H9 (cell line): ENCODE data around the gene OSM. TPM values are rescaled to one million over a fixed set of nuclear protein-coding genes. Genes with fewer than 3 reads are reported as not detected.

ENCODE experiments used
- DNase-seq: peaks from one replicate; pipeline ENCODE4 v3.0.0-alpha.2; 2017
- H2AFZ ChIP-seq: one replicate; pipeline ENCODE4 v1.6.1; 2013; ENCODE audit warnings: mild to moderate bottlenecking, low read length, control low read depth, moderate library complexity
- H2AK5ac ChIP-seq: 2 replicates; pipeline ENCODE4 v1.6.1; 2013; ENCODE audit warnings: low read length, control low read depth, mixed read lengths; ENCODE audit not compliant: insufficient read length
- H2BK120ac ChIP-seq: one replicate; pipeline ENCODE4 v1.6.1; 2013; ENCODE audit warnings: low read depth, mild to moderate bottlenecking, low read length, control low read depth, inconsistent platforms; ENCODE audit not compliant: poor library complexity, severe bottlenecking
- H2BK12ac ChIP-seq: 2 replicates; pipeline ENCODE4 v1.6.1; 2013; ENCODE audit warnings: low read length, control low read depth, mixed read lengths, low read depth; ENCODE audit not compliant: insufficient read length
- H2BK15ac ChIP-seq: 2 replicates; pipeline ENCODE4 v1.6.1; 2013; ENCODE audit warnings: low read depth, low read length, control low read depth
- H2BK20ac ChIP-seq: one replicate; pipeline ENCODE4 v1.6.1; 2013; ENCODE audit warnings: low read depth, mild to moderate bottlenecking, low read length, control low read depth, inconsistent platforms; ENCODE audit not compliant: poor library complexity, severe bottlenecking
- H2BK5ac ChIP-seq: 2 replicates; pipeline ENCODE4 v1.6.1; 2013; ENCODE audit warnings: low read length, control low read depth, mixed read lengths; ENCODE audit not compliant: insufficient read length
- H3K14ac ChIP-seq: 2 replicates; pipeline ENCODE4 v1.6.1; 2013; ENCODE audit warnings: low read length, control low read depth; ENCODE audit not compliant: insufficient read depth
- H3K18ac ChIP-seq: 2 replicates; pipeline ENCODE4 v1.6.1; 2013; ENCODE audit warnings: low read depth, mild to moderate bottlenecking, mixed read lengths, low read length, control low read depth; ENCODE audit not compliant: insufficient read length
- H3K23ac ChIP-seq: 2 replicates; pipeline ENCODE4 v1.6.1; 2013; ENCODE audit warnings: low read length, control low read depth, mixed read lengths, low read depth; ENCODE audit not compliant: insufficient read length
- H3K23me2 ChIP-seq: 2 replicates; pipeline ENCODE4 v1.6.1; 2013; ENCODE audit warnings: low read depth, mild to moderate bottlenecking, mixed read lengths, low read length, control low read depth; ENCODE audit not compliant: insufficient read length, poor library complexity, severe bottlenecking
- H3K27ac ChIP-seq: 2 replicates; pipeline ENCODE4 v1.5.1; 2013; ENCODE audit warnings: low read length, control low read depth, mixed read lengths, low read depth; ENCODE audit not compliant: insufficient read length
- H3K27me3 ChIP-seq: 2 replicates; pipeline ENCODE4 v1.6.1; 2013; ENCODE audit warnings: low read length, control low read depth, inconsistent platforms; ENCODE audit not compliant: insufficient read depth
- H3K4ac ChIP-seq: 2 replicates; pipeline ENCODE4 v1.6.1; 2013; ENCODE audit warnings: low read depth, mild to moderate bottlenecking, control low read depth, inconsistent platforms, low read length, moderate library complexity
- H3K4me1 ChIP-seq: 2 replicates; pipeline ENCODE4 v1.6.1; 2013; ENCODE audit warnings: low read length, control low read depth, inconsistent platforms; ENCODE audit not compliant: insufficient read depth
- H3K4me2 ChIP-seq: 2 replicates; pipeline ENCODE4 v1.6.1; 2013; ENCODE audit warnings: low read length, control low read depth, mixed read lengths; ENCODE audit not compliant: insufficient read length, insufficient read depth
- H3K56ac ChIP-seq: 2 replicates; pipeline ENCODE4 v1.6.1; 2013; ENCODE audit warnings: low read depth, mild to moderate bottlenecking, mixed read lengths, low read length, control low read depth; ENCODE audit not compliant: insufficient read length
- H3K79me1 ChIP-seq: 2 replicates; pipeline ENCODE4 v1.6.1; 2013; ENCODE audit warnings: low read depth, mild to moderate bottlenecking, moderate library complexity, low read length, control low read depth, inconsistent platforms; ENCODE audit not compliant: insufficient read depth, poor library complexity, severe bottlenecking
- H3K79me2 ChIP-seq: 2 replicates; pipeline ENCODE4 v1.6.1; 2013; ENCODE audit warnings: low read length, control low read depth, inconsistent platforms; ENCODE audit not compliant: insufficient read depth
- H3K9ac ChIP-seq: 2 replicates; pipeline ENCODE4 v1.6.1; 2013; ENCODE audit warnings: low read length, control low read depth, mixed read lengths; ENCODE audit not compliant: insufficient read length; ENCODE audit errors: extremely low read depth
- H3K9me3 ChIP-seq: one replicate; pipeline ENCODE4 v1.6.1; 2013; ENCODE audit warnings: low read depth, low read length, inconsistent platforms; ENCODE audit not compliant: control insufficient read depth
- H3T11ph ChIP-seq: one replicate; pipeline ENCODE4 v1.6.1; 2013; ENCODE audit warnings: mild to moderate bottlenecking, low read length, control low read depth, inconsistent platforms
- H4K20me1 ChIP-seq: one replicate; pipeline ENCODE4 v1.6.1; 2013; ENCODE audit not compliant: control insufficient read depth, insufficient read length, insufficient read depth
- H4K5ac ChIP-seq: 2 replicates; pipeline ENCODE4 v1.6.1; 2013; ENCODE audit warnings: low read depth, mild to moderate bottlenecking, mixed read lengths, low read length, control low read depth; ENCODE audit not compliant: insufficient read length
- H4K8ac ChIP-seq: replicated peaks from 2 replicates; pipeline ENCODE4 v1.6.1; 2013; ENCODE audit warnings: low read length, control low read depth, mixed read lengths, low read depth; ENCODE audit not compliant: insufficient read length
- H4K91ac ChIP-seq: 2 replicates; pipeline ENCODE4 v1.6.1; 2013; ENCODE audit warnings: low read depth, mild to moderate bottlenecking, moderate library complexity, mixed read lengths, low read length, control low read depth; ENCODE audit not compliant: insufficient read length
- H3K27ac Mint-ChIP-seq, 3 experiments: 2 replicates in 2 of 3; 3 replicates in 1 of 3; pipeline ENCODE4 v1.8.0; 2020 to 2021; ENCODE audit warnings: mixed read lengths in 3 of 3, mild to moderate bottlenecking in 1 of 3, moderate library complexity in 1 of 3
- H3K27me3 Mint-ChIP-seq: 2 replicates; pipeline ENCODE4 v1.8.0; 2021; ENCODE audit warnings: low read depth, mild to moderate bottlenecking, moderate library complexity, mixed read lengths
- H3K36me3 Mint-ChIP-seq, 3 experiments: 2 replicates in 2 of 3; 3 replicates in 1 of 3; pipeline ENCODE4 v1.8.0; 2020 to 2021; ENCODE audit warnings: low read depth in 3 of 3, mixed read lengths in 3 of 3; ENCODE audit not compliant: insufficient read depth in 1 of 3
- H3K4me1 Mint-ChIP-seq, 2 experiments: 2 replicates each; pipeline ENCODE4 v1.8.0; 2020; ENCODE audit warnings: mixed read lengths in 2 of 2
- H3K4me3 Mint-ChIP-seq, 2 experiments: 2 replicates in 1 of 2; 3 replicates in 1 of 2; pipeline ENCODE4 v1.8.0; 2020 to 2021; ENCODE audit warnings: mild to moderate bottlenecking in 2 of 2, mixed read lengths in 2 of 2, moderate library complexity in 1 of 2
- H3K9me3 Mint-ChIP-seq, 2 experiments: 2 replicates in 1 of 2; 3 replicates in 1 of 2; pipeline ENCODE4 v1.8.0; 2020; ENCODE audit warnings: mild to moderate bottlenecking in 2 of 2, mixed read lengths in 2 of 2, moderate library complexity in 1 of 2
- CTCF ChIP-seq: fragments of 200-600 bp; sonication (generic); conservative IDR thresholded peaks from 3 replicates; pipeline ENCODE4 v1.8.0; 2021; ENCODE audit warnings: antibody characterized with exemption, mild to moderate bottlenecking
- WGBS: extraction: QIAGEN DNeasy Blood & Tissue Kit; methylation state at CpG from one replicate; pipeline ENCODE4 v1.1.7; 2013; ENCODE audit warnings: missing lambda C conversion rate, low lambda C conversion rate, mixed read lengths; ENCODE audit not compliant: insufficient read length; ENCODE audit errors: extremely low coverage; 5-methylcytosine and 5-hydroxymethylcytosine counted together
- total RNA-seq: library from RNA; stranded (reverse); gene quantifications from 2 replicates; pipeline ENCODE4 v1.2.1, GENCODE V29; 2021

Gene OSM
- total RNA-seq, 1 experiment from 2014 or later, result not detected

- H3K23me2 ChIP-seq, result no peaks in the 10 kb centered on the region
- no peaks in the 10 kb centered on the region for H3K9me3 ChIP-seq
- H3K9me3 Mint-ChIP-seq, result no peaks in the 10 kb centered on the region
- H2BK5ac ChIP-seq, result no peak overlapping the region
- no peaks in the 10 kb centered on the region for H3K79me1 ChIP-seq
- WGBS, result no CpG with 5 or more reads among the region's 8 CpGs
- H2BK120ac ChIP-seq, result no peak overlapping the region
- no peaks in the 10 kb centered on the region for H3K27me3 ChIP-seq
- H2AFZ ChIP-seq, result no peak overlapping the region
- no peak overlapping the region for H3K9ac ChIP-seq
- no peak overlapping the region for H4K8ac ChIP-seq
- H3K56ac ChIP-seq, result no peak overlapping the region
- no peak overlapping the region for H3K23ac ChIP-seq
- H3K27ac Mint-ChIP-seq, result no peak overlapping the region
- H4K20me1 ChIP-seq, result no peaks in the 10 kb centered on the region
- H3K36me3 Mint-ChIP-seq, result no peaks in the 10 kb centered on the region
- no peak overlapping the region for H3K4me2 ChIP-seq
- H3K4me1 Mint-ChIP-seq, result peaks cover 9 to 15% of the 10 kb centered on the region in 2 experiments
- H2BK20ac ChIP-seq, result no peak overlapping the region
- H3K18ac ChIP-seq, result no peak overlapping the region
- DNase-seq, result no peak
- no peak overlapping the region for H2BK12ac ChIP-seq
- H3K4me3 Mint-ChIP-seq, result no peak overlapping the region
- no peak for TF ChIP-seq CTCF
- H3T11ph ChIP-seq, result no peak overlapping the region
- no peak overlapping the region for H4K91ac ChIP-seq
- no peak overlapping the region for H4K5ac ChIP-seq
- H3K79me2 ChIP-seq, result no peaks in the 10 kb centered on the region
- no peak overlapping the region for H3K4ac ChIP-seq
- no peaks in the 10 kb centered on the region; the same call in 1 of the 2 replicates for H3K4me1 ChIP-seq
- H3K27ac ChIP-seq, result no peak overlapping the region
- no peak overlapping the region for H2AK5ac ChIP-seq
- no peak overlapping the region for H3K14ac ChIP-seq
- no peak overlapping the region for H2BK15ac ChIP-seq
- H3K27me3 Mint-ChIP-seq, result peaks cover 5% of the 10 kb centered on the region
Measured at GRCh38 chr22:30280505-30280904, 13.9 kb upstream of the OSM start.
